Heart right ventricle (tissue), 16 donors: Measurements from ENCODE around the gene TRABD2B. TPM values are rescaled to one million over a fixed set of nuclear protein-coding genes. Genes with fewer than 3 reads are reported as not detected.

Experiments
- ATAC-seq, 8 donors: fragments of 200-7000 bp; cut with Tn5 transposase; one replicate each; pipeline ENCODE4 v1.9.1; 2020; ENCODE audit warnings: mild to moderate bottlenecking in 8 of 8, moderate library complexity in 8 of 8, moderate number of reproducible peaks in 1 of 8
- DNase-seq, 2 donors: peaks; one replicate each; pipeline ENCODE4 v3.0.0-alpha.2; 2020
- H3K27ac ChIP-seq, 10 donors: fragments of 200-600 bp; sonication (generic) in 2 of 10; one replicate each; pipeline versions ENCODE4 v1.5.0 to v1.8.0; 2020 to 2022; ENCODE audit warnings: mild to moderate bottlenecking in 3 of 10
- H3K27me3 ChIP-seq, 7 donors: fragments of 200-600 bp; one replicate each; pipeline ENCODE4 v1.8.0; 2021 to 2022; ENCODE audit warnings: mild to moderate bottlenecking in 2 of 7
- H3K36me3 ChIP-seq, 9 donors: fragments of 200-600 bp; sonication (generic) in 1 of 9; one replicate each; pipeline versions ENCODE4 v1.5.0 to v1.8.0; 2020 to 2022; ENCODE audit warnings: mild to moderate bottlenecking in 2 of 9
- H3K4me1 ChIP-seq, 9 donors: fragments of 200-600 bp; sonication (generic) in 1 of 9; one replicate each; pipeline versions ENCODE4 v1.5.0 to v1.8.0; 2020 to 2022; ENCODE audit warnings: mild to moderate bottlenecking in 4 of 9
- H3K4me3 ChIP-seq, 10 donors: fragments of 200-600 bp; sonication (generic) in 2 of 10; one replicate each; pipeline versions ENCODE4 v1.5.0 to v1.8.0; 2020 to 2022; ENCODE audit warnings: mild to moderate bottlenecking in 7 of 10, moderate library complexity in 2 of 10
- H3K9me3 ChIP-seq, 11 donors: fragments of 200-600 bp in 10 of 11; sonication (generic) in 2 of 11; one replicate each; pipeline versions ENCODE4 v1.5.0 to v1.8.0; 2013 to 2022; ENCODE audit warnings: mild to moderate bottlenecking in 2 of 11, control low read depth in 1 of 11, moderate library complexity in 1 of 11
- WGBS, 2 donors: extraction: QIAGEN DNeasy Blood & Tissue Kit; methylation state at CpG; one replicate each; pipeline ENCODE4 v1.1.7; 2013; ENCODE audit warnings: inconsistent platforms in 1 of 2; 5-methylcytosine and 5-hydroxymethylcytosine counted together
- intact Hi-C, 10 donors: fragments of 100-400 bp; cut with DNase I; formaldehyde crosslinking; loops; one replicate each; pipeline versions ENCODE4 v1.11.1 to v1.14.2; 2022
- polyA plus RNA-seq, 2 donors: library from polyadenylated mRNA; stranded (reverse); fragments of 200-250 nt; gene quantifications; one replicate each; pipeline ENCODE4 v1.2.3, GENCODE V29; 2013
- total RNA-seq, 10 donors: library from RNA; stranded (reverse); fragmentation: NEBNext Ultra II Directional in 3 of 10; extraction: Animal tissue kit (Norgen Biotek cat#: 25700) in 3 of 10; gene quantifications; one replicate each; pipeline versions ENCODE4 v1.2.1 to v1.2.4, GENCODE V29; 2021 to 2023
- TF ChIP-seq, protein P1 (sequence below), 9 donors: fragments of 200-600 bp; sonication (generic) in 2 of 9; IDR thresholded peaks; one replicate each; pipeline versions ENCODE4 v1.5.0 to v1.8.0; 2021 to 2022; ENCODE audit warnings: antibody characterized with exemption in 9 of 9, mild to moderate bottlenecking in 5 of 9, moderate library complexity in 1 of 9
- donor health status: Arrhythmogenic right ventricular cardiomyopathy.
- donor health status: ischemic (EF 13 %, LVEDD 7.1; RV severe dilation, severe dysfunction).
- donor health status: healthy with polysubstance abuse.
- donor health status: DM: no; HTN: yes; CAD: no.
- donor health status: DM: no; HTN: no; CAD: no.
- donor health status: ischemic (EF 25% LVEDD 6.9; RV normal size, moderate dysfunction).
- donor health status: ischemic (EF 25% LVEDD 5.7; RV mildly dilated, moderate dysfunction).
- donor health status: healthy.
- donor health status: DM: yes; HTN: yes; CAD: no.
- donor health status: Ischemic cardiomyopathy.
- donor health status: ischemic (EF 35%, LVEDD 5.7; RV mildly dilated, moderate dysfunction).
- donor health status: nonischemic (EF 11% LVEDD 7.7; RV severe dilation, severe dysfunction).
- donor health status: DM: yes; HTN: yes; CAD: no.
- donor health status: PGD.
- donor health status: ischemic (EF 29% LVEDD 5.4; RV normal size, mild dysfunction).
- donor health status: nonischemic (EF 23%, LVEDD 6.1; RV moderate dilation, normal function).

Gene TRABD2B
- total and polyA plus RNA-seq, 12 donors: 0.21 to 1.1 (median 0.53) TPM

DNA sequence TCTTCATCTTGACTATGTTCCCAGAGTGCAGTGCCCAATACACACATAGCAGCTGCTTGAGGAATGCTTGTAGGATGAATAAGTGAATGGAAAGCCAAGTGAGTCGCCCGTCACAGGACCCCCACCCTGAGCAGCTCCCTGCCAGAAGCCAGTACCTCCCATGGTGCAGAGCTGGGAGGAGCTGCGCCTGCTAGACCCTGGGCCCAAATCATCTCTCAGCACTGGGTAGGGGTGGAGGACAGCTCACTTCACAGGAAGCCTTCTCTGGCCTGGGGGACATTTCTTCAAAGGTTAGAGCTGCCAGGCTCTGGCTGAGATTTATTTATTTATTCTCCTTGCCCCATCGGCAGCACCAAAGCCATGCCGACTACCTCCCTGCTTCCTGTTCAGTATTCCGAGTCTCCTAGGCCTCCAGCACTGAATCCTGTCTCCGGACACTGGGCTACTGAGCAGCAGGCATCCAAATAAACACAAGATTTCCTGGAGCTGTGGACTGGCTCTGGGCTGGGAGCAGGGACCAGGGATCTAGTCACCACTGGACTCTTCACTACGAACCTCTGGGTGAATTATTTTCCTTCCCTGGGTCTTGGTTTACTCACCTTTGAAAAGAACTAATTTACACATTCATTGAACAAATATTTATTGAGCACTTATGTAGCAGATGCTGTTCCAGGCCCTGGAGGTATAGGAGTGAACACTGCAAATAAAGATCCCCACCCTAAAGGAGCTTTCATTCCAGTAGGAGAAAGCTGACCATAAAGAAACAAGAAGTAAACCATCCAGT, 187.7 kb downstream of the TRABD2B start:
- H3K9me3 ChIP-seq: no peaks in the 10 kb centered on the region
- H3K4me3 ChIP-seq: no peak overlapping the region
- WGBS, 2 donors: 65 to 69% methylated on average over 8 of the region's 8 CpGs
- TF ChIP-seq, protein P1, sequence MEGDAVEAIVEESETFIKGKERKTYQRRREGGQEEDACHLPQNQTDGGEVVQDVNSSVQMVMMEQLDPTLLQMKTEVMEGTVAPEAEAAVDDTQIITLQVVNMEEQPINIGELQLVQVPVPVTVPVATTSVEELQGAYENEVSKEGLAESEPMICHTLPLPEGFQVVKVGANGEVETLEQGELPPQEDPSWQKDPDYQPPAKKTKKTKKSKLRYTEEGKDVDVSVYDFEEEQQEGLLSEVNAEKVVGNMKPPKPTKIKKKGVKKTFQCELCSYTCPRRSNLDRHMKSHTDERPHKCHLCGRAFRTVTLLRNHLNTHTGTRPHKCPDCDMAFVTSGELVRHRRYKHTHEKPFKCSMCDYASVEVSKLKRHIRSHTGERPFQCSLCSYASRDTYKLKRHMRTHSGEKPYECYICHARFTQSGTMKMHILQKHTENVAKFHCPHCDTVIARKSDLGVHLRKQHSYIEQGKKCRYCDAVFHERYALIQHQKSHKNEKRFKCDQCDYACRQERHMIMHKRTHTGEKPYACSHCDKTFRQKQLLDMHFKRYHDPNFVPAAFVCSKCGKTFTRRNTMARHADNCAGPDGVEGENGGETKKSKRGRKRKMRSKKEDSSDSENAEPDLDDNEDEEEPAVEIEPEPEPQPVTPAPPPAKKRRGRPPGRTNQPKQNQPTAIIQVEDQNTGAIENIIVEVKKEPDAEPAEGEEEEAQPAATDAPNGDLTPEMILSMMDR (IDR thresholded peaks at IDR 0.05): no peak
- intact Hi-C loops: no loop called here
- H3K4me1 ChIP-seq: peaks cover 0 to 20% (median 3%) of the 10 kb centered on the region in 9 donors
- no peaks in the 10 kb centered on the region for H3K27me3 ChIP-seq
- ATAC-seq: no peak
- H3K27ac ChIP-seq: no peak overlapping the region
- H3K36me3 ChIP-seq: no peaks in the 10 kb centered on the region
- DNase-seq: no peak

DNA sequence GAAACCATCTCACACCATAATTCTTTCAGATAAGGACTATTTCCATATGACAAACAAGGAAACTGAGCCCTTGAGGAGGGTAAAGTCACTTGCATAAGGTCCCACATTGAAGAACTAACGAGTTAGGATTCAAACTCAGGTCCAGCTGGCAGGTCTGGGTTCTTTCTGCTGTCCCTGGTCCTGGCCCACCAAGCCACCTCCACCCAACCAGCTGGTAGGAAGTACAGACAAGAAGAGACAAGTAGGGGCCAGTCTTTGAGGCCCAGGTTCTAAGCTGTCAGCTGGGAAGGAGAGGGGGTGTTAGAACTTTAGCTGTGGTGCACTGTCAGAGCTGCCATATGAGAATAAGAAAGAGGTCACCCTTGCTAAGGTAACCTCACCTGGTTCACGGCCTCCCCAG, 188.6 kb downstream of the TRABD2B start:
- Histone ChIP-seq H3K36me3 (no peaks in the 10 kb centered on the region), H3K9me3 (no peaks in the 10 kb centered on the region), H3K4me3 (no peak overlapping the region), H3K27me3 (no peaks in the 10 kb centered on the region), H3K27ac (no peak overlapping the region), H3K4me1 (peaks cover 0 to 11% (median 0%) of the 10 kb centered on the region in 9 donors)
- WGBS, 2 donors: 87 to 88% methylated on average over 2 of the region's 2 CpGs
- TF ChIP-seq, protein P1 (IDR thresholded peaks at IDR 0.05): no peak
- DNase-seq: no peak
- intact Hi-C loops: no loop called here
- no peak for ATAC-seq

DNA sequence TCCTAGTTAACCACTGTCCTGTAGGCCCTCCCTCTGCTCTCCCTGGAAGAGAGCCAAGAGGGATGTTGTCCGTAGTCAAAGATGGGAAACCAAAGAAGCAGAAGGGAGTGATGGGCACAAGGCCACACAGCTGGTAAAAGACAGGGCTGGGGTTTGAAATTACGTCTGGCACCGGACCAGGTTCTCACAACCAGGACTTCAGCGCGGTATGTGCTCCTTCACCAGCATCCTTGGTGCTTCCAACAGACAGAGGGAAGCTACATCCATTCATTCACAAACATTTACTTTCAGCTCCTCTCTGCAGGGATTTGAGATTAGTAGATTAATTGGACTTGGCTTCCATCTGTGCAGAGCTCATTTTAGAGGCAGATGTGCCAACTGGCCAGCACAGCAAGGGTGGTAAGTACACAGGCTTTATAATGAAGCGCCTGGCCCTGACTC, 191.2 kb downstream of the TRABD2B start:
- no peak overlapping the region for H3K27ac ChIP-seq
- no peak for ATAC-seq

DNA sequence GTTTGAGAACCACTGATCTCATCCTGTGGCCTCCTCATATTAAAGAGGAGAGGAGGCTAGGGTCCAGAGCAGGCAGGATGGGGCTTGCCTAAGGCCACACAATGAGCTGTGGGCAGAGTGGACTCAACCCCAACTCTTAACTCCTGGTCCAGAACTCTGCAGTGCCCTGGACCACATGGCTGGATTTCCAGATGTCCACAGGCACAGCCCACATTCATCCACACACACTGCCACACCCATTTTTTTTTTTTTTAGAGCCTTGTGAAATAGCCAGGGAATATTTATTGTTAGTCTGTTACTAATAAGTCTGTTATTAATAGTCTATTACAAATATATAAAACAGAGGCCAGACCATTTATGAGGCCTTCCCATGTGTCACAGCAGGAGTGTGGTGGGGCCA, 192.2 kb downstream of the TRABD2B start:
- Histone ChIP-seq H3K27me3 (no peaks in the 10 kb centered on the region), H3K4me1 (peaks cover 0 to 3% (median 0%) of the 10 kb centered on the region in 9 donors), H3K9me3 (no peaks in the 10 kb centered on the region), H3K4me3 (no peak overlapping the region), H3K36me3 (no peaks in the 10 kb centered on the region), H3K27ac (no peak overlapping the region)
- ATAC-seq (no peak), DNase-seq (no peak)
- intact Hi-C loops: no loop called here
- TF ChIP-seq, protein P1 (IDR thresholded peaks at IDR 0.05): no peak

More for the DNA sequence above, 191.2 kb downstream of the TRABD2B start:
- Histone ChIP-seq H3K4me3 (no peak overlapping the region), H3K9me3 (no peaks in the 10 kb centered on the region), H3K4me1 (peaks cover 0 to 3% (median 0%) of the 10 kb centered on the region in 9 donors), H3K27me3 (no peaks in the 10 kb centered on the region), H3K36me3 (no peaks in the 10 kb centered on the region)
- TF ChIP-seq, protein P1 (IDR thresholded peaks at IDR 0.05): no peak
- WGBS, 2 donors: 71 to 75% methylated on average over 6 of the region's 6 CpGs
- DNase-seq: no peak
- intact Hi-C loops: no loop called here
